GM06990 (cell line): ENCODE data around the gene ASB2.

Source experiments
- DNase-seq: peaks from one replicate; pipeline ENCODE4 v3.0.0-alpha.2; 2011; ENCODE audit not compliant: insufficient read length; ENCODE audit errors: extremely low read depth
- H3K27me3 ChIP-seq: replicated peaks from 2 replicates; pipeline ENCODE4 v1.6.0; 2011; ENCODE audit warnings: low read length; ENCODE audit not compliant: control insufficient read depth, insufficient read depth
- H3K36me3 ChIP-seq: 2 replicates; pipeline ENCODE4 v1.5.1; 2011; ENCODE audit warnings: low read length; ENCODE audit not compliant: control insufficient read depth, insufficient read depth
- H3K4me3 ChIP-seq: replicated peaks from 2 replicates; pipeline ENCODE4 v1.5.1; 2011; ENCODE audit warnings: low read depth, mild to moderate bottlenecking, control low read depth, low read length
- CTCF ChIP-seq: IDR thresholded peaks from 2 replicates; pipeline ENCODE4 v1.5.1; 2011; ENCODE audit warnings: low read length, control low read depth, mild to moderate bottlenecking, inconsistent platforms; ENCODE audit not compliant: insufficient read depth, poor library complexity, severe bottlenecking

ASB2 gene

GRCh38 chr14:93943930-93944329 is 32.4 kb downstream of the ASB2 start:
- no peak for TF ChIP-seq CTCF
- H3K4me3 ChIP-seq = no peak overlapping the region
- peaks cover 4% of the 10 kb centered on the region for H3K36me3 ChIP-seq
- no peaks in the 10 kb centered on the region for H3K27me3 ChIP-seq
- no peak for DNase-seq

- H3K27me3 ChIP-seq = no peaks in the 10 kb centered on the region
- H3K36me3 ChIP-seq = peaks cover 6% of the 10 kb centered on the region
- DNase-seq = no peak
- H3K4me3 ChIP-seq = no peak overlapping the region
- TF ChIP-seq CTCF = no peak
Measured at GRCh38 chr14:93943052-93943451, 33.3 kb downstream of the ASB2 start.

GRCh38 chr14:93941293-93941910 is 35.0 kb downstream of the ASB2 start:
- Histone ChIP-seq H3K4me3 (no peak overlapping the region), H3K36me3 (peaks cover 6% of the 10 kb centered on the region), H3K27me3 (no peaks in the 10 kb centered on the region)
- no peak for TF ChIP-seq CTCF
- no peak for DNase-seq

GRCh38 chr14:93940437-93940836 is 35.9 kb downstream of the ASB2 start:
- Histone ChIP-seq H3K36me3 (peaks cover 3% of the 10 kb centered on the region), H3K27me3 (no peaks in the 10 kb centered on the region), H3K4me3 (no peak overlapping the region)
- DNase-seq = no peak
- TF ChIP-seq CTCF = no peak

- peak; percentile 52 for TF ChIP-seq CTCF
- Histone ChIP-seq H3K4me3 (no peak overlapping the region), H3K27me3 (no peaks in the 10 kb centered on the region), H3K36me3 (peaks cover 2% of the 10 kb centered on the region)
- DNase-seq = peak; percentile 91
Measured at GRCh38 chr14:93939304-93940229, 36.8 kb downstream of the ASB2 start.
